Activated CD8-positive, alpha-beta memory T cell treated with anti-CD3 and anti-CD28 coated beads, Interleukin-2, amount 50 U/mL, for 1 hour (primary cell): Measurements from ENCODE around the gene PGAM2.

ENCODE experiments used
- DNase-seq: peaks from one replicate; pipeline ENCODE4 v3.0.0-alpha.2; 2020; ENCODE audit errors: extremely low read depth

The PGAM2 gene

DNA sequence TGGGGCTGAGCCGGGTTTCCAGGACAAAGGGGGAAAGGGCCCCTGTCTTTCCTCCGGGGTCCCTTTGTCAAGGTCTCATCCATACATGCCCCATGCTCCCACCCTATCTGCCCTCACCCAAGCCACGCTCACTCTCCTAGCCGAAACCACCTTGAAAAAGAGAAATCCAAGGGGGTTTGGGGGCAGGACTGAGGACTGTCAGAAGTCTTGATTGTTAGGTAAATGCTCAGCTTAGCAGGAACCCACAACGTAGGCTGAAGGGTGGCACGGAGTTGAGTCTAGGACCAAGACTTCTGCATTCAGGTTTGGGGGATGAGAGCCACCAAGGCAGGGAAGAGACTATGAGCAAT, 719 bp upstream of the PGAM2 start:
- DNase-seq: no peak

DNA sequence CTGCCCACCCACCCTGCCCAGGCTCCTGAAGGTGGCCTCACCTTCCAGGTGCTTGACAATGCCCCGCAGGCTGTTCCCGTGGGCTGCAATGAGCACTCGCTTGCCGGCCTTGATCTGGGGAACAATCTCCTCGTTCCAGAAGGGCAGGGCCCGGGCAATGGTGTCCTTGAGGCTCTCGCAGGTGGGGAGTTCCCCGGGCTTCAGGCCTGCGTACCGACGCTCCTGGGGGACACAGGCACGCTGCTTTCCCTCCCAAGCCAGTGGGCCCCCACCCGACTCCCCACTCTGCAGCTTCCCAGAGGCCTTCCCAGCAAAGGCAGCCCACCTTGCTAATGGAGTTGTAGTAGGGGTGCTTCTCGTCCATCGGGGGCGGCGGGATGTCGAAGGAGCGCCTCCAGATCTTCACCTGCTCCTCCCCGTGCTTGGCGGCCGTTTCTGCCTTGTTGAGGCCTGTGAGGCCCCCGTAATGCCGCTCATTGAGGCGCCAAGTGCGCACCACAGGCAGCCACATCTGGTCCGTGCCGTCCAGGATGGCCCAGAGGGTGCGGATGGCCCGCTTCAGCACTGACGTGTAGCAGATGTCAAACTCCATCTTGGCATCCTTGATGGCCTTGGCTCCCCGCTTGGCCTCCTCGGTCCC, 456 bp downstream of the PGAM2 start:
- no peak for DNase-seq

DNA sequence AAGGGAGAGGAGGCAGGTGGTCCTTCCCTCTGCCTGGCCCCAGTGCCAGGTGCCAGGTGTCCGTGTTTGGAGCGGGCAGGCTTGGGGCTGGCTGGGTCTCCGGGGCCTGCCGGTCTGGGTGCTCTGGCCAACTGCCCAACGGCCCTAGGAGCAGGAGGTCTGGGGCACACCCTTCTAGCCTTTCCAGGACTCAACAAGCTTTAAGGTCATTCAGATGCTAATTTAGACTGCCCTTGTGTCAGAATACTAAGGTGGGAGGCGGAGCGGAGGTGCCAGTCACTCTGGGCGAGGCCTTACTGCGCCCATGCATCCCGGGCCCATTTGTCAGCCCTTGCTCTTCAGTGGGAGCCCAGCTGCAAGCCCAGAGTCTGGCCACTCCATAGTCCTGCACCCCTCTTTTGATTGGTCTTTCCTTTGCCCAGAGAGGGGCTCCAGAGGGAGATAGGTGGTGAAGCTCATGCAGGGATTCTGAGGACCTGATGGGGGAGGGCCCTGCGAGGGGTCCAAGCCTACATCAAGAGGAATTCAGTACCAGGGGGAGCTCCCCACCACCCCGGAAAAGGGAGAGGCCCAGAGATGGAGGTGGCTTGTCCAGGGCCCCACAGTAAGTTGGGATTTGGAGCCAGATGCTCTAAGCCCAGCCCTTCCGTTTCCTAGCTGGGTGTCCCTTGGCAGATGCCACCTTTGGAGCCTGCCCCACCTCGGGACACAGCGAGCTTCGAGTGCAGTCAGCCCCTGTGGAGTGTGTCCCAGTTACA, 1.3 kb downstream of the PGAM2 start:
- no peak for DNase-seq

DNA sequence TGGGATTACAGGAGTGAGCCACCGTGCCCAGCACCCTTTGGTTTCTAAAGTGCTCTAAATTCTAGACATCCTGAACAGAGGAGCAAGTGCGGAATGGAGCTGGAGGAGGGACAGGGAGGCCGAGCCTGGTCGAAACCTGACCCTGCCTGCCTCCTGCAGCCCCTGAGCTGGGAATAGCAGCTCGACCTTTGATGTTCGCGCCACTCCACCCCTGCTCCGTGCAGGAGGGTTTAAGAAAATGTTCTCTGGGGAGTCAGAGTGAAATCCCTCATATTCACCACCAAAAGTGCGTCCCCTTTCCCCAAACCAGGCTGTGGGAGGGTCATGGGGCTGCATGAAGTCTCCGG, 1.8 kb downstream of the PGAM2 start:
- no peak for DNase-seq

DNA sequence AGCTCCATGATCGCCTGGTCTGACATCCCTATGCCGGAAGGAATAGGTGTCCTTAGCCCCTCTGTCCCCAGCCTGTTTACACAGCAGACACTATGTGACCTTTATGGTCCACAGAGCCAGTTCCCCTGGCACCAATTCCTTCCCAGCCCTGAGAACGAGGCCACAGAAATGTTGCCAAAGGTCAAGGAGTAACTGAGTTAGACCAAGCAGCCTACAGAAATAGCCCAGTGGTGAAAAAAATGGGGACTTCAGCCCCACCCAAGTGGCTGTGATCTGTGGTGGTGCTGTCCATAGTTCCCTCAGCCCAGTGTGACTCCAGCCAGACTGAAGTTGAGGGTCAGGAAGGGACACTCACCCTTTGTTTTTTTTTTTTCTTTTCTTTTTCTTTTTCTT, 2.5 kb downstream of the PGAM2 start:
- no peak for DNase-seq

DNA sequence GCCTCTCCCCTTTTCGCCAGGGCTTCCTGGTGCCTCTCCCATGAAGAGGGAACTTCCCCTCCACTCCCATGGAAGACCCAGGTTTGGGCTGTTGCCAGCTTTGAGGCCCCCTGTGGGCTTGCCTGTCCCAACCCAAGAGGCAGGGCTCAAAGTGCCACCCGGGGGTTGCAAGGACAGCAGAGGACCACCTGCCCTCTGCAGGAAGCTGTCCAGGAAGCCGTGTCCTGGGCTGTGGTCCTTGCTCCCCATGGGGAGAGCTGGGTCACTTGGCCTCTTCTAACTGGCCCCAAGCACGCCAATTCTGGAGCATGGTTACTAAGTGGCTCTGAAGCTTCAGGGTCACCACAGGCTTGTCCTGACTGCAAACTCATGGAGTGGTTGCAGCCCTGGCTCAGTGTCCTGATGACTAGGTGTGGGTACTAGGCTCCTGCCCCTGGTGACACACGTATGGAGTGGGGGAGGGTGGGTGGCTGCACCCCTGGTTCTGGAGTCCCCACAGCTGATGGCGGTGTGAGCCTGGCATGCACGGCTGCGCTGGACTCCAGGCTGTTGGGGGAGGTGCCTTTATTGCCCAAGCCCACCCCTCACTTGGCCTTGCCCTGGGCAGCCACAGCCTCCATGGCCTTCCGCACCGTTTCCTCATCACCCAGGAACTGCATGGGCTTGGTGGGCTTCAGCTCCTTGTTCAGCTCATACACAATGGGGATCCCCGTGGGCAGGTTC, 3.0 kb downstream of the PGAM2 start:
- DNase-seq: no peak

DNA sequence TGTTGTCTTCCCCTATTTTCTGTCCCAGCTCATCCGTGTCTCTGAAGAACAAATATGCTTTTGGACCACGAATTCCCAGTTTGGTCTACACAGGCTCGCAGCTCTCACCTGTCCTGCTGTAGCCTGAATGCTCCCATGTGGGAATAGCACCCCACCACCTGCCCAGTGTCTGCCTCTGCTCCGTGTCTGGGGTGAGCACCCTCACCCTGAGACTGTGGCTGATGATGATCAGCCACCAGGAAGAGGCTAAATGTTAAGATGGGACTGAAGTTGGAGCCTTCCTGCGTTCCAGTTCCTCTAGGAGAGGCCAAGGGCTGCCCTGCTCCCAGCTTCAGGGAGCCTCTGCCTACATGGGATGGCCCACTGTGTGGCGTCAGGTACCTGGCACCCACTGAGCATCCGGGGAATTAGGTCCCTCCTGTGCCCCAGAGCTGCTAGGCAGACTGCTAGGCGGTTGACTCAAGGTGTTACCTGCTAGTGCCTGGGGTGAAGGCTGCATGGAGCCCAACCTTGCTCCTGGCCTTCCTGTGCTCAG, 3.7 kb downstream of the PGAM2 start:
- no peak for DNase-seq

DNA sequence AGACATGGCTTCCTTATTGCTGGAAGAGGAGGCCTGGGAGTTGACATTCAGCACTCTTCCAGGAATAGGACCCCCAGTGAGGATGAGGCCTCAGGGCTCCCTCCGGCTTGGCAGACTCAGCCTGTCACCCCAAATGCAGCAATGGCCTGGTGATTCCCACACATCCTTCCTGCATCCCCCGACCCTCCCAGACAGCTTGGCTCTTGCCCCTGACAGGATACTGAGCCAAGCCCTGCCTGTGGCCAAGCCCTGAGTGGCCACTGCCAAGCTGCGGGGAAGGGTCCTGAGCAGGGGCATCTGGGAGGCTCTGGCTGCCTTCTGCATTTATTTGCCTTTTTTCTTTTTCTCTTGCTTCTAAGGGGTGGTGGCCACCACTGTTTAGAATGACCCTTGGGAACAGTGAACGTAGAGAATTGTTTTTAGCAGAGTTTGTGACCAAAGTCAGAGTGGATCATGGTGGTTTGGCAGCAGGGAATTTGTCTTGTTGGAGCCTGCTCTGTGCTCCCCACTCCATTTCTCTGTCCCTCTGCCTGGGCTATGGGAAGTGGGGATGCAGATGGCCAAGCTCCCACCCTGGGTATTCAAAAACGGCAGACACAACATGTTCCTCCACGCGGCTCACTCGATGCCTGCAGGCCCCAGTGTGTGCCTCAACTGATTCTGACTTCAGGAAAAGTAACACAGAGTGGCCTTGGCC, 4.3 kb downstream of the PGAM2 start:
- no peak for DNase-seq

DNA sequence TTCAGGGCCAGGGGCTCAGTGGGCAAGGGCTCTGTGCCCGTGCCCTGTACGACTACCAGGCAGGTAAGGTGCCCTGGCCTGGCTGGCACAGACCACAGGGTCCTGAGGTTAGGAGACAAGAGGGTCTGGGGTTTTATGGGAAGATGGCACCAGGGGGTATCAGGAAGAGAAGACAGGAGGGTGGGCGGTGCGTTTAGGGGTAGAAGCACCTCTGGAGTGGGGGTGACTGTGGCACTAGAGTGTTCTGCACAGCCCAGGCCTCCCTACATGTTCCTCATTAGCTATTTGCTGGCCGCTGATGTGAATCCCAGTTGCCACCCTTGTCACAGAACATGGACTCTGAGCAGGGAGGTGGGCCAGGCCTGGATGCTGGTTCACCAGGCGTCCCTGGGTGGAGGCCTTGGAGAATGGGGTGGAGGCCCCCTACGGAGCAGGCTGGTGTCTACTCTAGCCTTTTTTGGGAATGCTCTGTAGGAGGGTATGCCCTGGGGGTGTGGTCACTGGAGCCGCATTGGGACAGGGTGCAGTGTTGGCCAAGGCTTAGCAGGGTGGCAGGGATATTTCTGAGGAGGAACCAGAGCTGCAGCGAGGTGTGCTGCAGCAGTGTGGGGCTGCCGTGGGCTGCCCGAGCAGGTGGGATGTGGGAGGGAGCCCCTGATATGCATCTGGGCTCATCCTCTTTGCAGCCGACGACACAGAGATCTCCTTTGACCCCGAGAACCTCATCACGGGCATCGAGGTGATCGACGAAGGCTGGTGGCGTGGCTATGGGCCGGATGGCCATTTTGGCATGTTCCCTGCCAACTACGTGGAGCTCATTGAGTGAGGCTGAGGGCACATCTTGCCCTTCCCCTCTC, 5.0 kb downstream of the PGAM2 start:
- no peak for DNase-seq

DNA sequence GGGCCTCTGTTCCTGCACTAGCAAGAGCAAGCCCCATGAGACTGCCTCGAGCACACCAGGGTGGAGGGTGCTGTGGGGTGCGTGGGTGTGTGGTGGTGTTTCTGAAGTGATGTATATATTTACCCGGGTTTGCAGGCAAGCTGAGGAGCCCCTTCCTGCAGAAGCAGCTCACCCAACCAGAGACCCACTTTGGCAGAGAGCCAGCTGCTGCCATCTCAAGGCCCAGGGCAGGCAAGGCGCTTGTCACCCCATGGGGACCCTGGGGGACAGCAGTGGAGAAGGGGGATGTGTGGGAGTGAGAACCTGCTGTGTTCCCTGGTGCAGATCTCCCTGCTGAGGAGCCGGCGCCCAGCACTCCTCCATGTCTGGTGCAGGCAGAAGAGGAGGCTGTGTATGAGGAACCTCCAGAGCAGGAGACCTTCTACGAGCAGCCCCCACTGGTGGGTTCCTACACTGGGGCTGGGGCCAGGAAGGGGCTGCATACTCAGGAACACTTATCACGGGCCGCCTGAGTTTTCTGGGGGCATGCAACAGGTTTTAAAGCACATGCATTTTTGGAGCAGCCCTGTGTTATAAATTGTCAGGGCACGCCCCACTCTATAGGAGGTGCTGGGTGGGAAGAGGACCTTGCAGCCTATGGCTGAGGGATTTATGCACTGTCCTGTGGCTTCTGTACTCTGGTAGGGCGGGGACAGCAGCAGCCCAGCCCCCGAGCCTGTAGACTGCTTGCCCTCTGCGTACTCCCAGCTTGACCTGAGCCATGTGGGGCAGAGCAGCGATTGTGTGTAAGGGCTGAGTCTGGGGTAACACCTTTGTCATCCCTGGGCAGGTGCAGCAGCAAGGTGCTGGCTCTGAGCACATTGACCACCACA, 5.9 kb downstream of the PGAM2 start:
- no peak for DNase-seq

DNA sequence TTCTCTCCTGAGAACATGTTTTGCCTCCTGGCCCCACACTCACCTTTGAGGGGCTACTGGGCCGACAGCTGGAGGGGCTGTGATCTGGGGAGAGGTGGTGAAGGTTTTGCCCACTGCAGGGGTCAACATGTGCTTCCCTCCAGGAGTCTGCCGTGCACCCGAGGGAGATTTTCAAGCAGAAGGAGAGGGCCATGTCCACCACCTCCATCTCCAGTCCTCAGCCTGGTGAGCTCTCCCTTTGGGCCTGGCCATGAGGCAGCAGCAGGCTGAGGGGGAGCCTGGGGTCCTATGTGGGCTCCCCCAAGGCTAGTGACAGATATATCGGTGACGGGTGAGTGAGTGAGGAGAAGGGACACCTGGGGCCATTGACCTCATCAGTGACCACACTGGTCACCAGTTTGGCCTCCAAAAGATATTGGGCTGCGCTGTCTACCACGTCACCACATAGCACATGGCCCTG, 6.6 kb downstream of the PGAM2 start:
- DNase-seq: no peak

DNA sequence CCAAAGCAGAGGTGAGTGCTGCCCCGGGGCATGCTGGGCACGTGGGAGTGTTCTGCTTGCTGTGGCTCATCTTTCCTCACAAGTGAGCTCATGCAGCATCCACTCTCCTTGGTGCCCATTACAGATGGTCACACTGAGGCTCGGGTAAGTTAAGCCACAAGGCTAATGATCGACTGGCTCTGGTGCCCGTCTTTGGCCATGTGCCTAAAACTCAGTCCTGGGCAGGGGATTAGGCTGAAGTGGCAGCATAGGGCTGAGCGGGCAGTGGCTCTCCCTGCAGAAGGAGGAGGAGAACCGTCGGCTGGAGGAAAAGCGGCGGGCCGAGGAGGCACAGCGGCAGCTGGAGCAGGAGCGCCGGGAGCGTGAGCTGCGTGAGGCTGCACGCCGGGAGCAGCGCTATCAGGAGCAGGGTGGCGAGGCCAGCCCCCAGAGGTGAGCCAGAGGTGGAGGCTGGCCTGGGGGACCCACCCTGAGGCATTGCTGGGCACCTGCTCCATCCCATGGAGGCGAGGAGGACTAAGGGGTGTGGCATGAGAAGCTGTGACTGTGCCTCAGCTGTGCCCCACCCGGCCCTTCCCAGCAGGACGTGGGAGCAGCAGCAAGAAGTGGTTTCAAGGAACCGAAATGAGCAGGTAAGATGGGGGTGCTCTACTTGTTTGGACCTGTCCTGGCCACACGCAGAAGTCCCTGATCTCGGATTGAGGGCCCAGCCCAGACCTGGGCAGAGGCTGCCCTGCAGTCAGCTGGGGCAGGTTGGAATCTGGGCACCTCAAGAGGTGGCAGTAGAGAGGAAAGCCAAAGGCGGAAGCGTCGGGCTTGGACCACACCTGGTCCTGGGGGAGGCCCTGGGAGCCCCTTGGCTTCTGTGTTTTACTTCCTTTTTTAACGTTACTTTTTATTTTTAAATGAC, 7.3 kb downstream of the PGAM2 start:
- no peak for DNase-seq

DNA sequence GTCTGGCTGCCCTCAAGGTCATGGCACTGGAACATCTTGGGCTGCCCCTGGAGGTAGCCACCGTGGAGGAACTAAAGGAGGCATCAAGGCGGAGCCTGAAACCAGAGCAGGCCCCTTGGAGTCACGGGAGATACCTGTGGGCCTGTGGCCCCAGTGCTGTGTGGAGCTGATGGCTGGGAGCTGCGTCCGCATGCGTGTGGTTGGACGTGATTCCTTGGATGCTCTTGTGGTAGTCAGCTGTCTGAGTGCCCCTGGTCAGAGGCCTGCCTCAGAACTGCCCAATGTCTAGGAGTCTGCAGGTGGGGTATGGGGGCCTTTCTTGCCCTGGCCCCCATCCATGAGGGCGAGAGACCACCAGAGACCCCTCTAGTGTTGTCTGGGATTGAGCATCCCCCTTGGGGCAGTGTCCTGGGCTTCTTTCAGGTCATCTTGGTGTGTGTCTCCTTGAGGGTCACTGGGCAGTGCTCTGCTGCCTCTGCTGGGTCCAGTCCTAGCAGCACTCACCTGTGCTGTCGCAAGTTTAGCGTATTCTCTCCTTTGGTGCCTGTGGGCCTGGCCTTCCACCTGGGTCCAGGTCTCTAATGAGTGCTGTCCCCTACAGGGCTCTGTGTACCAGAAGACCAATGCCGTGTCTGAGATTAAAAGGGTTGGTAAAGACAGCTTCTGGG, 8.1 kb downstream of the PGAM2 start:
- DNase-seq: no peak

DNA sequence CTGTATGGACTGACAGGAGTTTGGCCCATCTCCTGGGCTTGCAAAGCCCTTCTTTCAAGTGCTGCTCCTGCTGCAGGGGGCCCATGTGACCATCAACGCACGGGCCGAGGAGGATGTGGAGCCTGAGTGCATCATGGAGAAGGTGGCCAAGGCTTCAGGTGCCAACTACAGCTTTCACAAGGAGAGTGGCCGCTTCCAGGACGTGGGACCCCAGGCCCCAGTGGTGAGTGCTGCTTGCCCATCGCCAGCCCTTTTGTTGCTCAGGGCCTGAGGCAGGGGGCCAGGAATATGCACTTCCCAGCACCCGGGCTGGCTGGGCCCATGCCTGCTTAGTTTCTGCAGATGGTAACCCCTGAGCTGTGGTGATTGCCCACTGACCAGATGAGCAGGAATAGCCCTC, 8.7 kb downstream of the PGAM2 start:
- DNase-seq: no peak

DNA sequence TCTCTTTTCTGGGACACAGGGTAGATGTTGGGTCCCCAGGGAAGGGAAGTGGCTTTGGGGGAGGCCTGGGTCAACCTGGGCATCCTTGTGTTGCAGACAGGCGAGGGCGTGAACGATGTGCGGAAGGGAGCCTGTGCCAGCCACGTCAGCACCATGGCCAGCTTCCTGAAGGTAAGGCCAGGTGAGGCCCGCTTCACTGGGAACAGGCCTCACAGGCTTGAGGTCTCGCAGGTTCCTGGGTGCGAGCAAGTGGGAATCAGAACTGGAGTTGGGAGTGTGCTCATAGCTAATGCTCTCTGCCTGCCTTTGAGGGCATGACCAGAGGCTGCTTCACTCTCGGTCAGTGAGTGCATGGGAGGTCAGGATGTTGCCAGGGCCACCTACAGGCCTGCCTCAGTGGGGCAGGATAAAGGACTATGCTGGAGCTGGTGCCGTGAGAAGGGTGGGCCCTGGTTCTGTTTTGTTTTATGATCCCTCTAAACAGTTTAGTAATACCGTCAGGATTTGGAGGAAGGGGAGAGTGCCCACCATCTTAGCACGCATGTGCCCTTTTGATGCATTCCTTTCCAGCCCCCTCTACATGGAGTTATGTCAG, 12.5 kb downstream of the PGAM2 start:
- DNase-seq: no peak

DNA sequence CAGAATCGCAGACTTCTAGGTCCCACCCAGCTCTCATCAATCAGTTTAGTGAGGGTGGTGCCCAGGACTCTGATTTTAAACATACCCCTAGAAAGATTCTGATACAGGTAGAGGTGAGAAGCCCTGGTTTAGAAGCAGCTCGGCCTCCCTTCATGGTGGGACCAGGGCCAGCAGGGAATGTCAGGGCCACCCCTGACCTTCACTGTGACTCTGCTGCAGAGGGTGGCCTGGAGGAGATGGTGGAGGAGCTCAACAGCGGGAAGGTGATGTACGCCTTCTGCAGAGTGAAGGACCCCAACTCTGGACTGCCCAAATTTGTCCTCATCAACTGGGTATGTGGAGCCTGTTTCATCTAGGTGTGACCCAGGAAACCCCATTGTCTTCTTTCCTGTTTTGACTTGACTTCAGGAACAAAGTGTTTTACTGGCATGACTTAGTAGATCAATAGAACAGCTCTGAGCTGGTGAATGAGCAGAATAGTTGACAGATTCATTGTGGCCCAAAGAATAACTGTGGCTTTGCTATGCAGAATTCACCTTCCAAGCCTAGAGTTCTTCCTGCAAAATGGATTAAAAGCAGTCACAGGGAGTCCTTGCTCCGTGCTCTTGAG, 13.7 kb downstream of the PGAM2 start:
- DNase-seq: no peak

DNA sequence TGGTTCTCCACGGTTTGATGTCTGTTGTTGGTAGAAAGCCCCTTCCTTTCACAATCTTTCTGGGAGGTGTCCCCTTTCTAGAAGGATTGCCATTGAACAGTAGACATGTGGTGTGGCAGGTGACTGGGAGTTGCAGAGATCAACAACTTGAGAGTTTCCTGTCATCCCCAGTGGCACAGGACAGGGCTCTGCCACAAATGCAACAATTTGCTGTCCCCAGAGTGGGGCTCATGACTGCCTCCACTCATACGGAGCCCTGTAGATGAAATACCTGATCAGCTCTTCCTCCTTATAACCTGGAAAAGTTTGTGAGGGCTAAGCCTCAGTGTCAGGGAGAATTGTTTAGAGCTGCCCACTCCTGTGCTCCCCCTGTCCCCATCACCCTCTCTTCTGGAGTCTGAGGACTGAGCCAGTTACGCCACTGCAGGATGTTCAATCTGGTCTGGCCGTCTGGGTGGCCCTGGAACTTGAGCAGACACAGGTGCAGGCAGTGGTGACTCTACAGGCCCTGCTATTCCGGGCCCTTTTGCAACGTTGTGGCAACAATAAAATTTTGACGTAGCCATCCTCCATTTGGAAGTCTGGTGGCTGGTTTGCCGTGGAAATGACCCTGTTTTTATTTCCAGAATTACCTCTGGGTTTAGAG, 14.3 kb downstream of the PGAM2 start:
- no peak for DNase-seq
